ENCODE data around the gene ZNF808.
A peak's percentile ranks its signal among the peaks of the same experiment; 100 is the strongest.

DNA sequence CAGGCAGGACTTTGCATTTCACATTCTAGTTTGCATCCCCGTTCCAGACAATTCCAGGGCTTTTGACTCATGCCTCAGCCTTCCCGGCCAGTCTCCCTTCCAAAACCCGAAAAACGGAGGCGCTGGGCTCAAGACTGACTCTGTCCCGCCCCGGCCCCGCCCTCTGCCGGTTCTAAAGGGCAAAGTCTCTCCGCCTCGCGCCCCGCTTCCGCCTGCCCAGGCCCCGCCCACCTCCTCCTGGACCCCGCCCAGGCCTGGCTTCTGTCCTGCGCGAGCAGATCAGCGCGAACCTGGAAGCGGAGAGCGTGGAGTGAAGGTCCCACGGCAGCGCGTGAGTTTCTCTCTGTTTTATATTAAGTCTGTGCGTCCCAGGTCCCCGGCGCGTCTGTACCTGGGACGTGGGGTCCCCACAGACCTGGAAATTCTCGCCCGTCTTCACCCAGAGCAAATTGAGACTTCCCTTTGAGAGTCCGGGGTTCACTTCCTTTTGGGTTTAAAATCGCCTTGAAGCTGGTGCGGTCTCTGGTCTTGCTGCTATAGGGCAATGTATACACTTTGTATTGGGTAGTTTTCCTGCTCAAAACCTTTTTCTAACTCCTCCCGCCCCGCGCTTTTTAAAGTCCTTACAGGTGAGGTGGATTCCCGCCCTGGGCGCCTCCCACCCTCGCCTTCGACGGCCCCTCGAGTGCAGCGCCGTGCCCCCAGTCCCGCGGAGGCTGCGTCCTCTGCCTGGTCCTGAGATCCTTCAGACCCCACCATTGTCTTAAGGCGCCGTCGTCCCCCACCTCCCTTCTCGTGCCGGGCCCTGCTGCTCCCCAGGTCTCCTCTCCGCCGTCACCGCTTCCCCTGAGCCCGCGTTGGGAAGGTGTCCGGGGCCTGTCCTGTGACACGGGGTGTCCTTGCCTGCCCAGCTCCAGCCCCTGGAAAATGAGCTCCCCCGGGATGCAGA, 73.8 kb downstream of the ZNF808 start:
- TF ChIP-seq POLR2AphosphoS5 (IDR thresholded peaks at IDR 0.05; ENCODE audit: low read depth, low read length), result no peak
- peak; percentile 70; the same call in 1 of the 2 replicates for TF ChIP-seq POLR2A (IDR thresholded peaks at IDR 0.05; ENCODE audit: low read depth, low read length)
- no peak for TF ChIP-seq TAF1 (IDR thresholded peaks at IDR 0.05; ENCODE audit: borderline replicate concordance, low read depth, low read length)
